ENCODE measurements around the gene GABBR1.

GRCh38 chr6:29610540-29610939 lies 22.4 kb downstream of the GABBR1 start:
- TF ChIP-seq CTCF (IDR thresholded peaks at IDR 0.05), result no peak
- TF ChIP-seq POLR2A (IDR thresholded peaks at IDR 0.05), result no peak
